HepG2 (cell line): Measurements from ENCODE around the gene CRLF1. TPM values are rescaled to one million over a fixed set of nuclear protein-coding genes. Genes with fewer than 3 reads are reported as not detected.

Experiments
- CREM ChIP-seq, 2 experiments: sonication (generic) in 1 of 2; formaldehyde crosslinking in 1 of 2; IDR thresholded peaks; 2 replicates each; pipeline versions ENCODE4 v1.4.0 to v1.6.1; 2016 to 2020; ENCODE audit warnings: antibody characterized with exemption in 1 of 2, mild to moderate bottlenecking in 1 of 2, missing genetic modification reagents in 1 of 2
- HHEX ChIP-seq: IDR thresholded peaks from 2 replicates; pipeline ENCODE4 v1.6.1; 2016; ENCODE audit warnings: control low read depth
- HMGXB3 ChIP-seq: sonication (generic); formaldehyde crosslinking; IDR thresholded peaks from 2 replicates; pipeline ENCODE4 v1.4.0; 2020; ENCODE audit warnings: missing genetic modification reagents, borderline replicate concordance
- MTF2 ChIP-seq: sonication (generic); formaldehyde crosslinking; IDR thresholded peaks from 2 replicates; pipeline ENCODE4 v1.5.0; 2020; ENCODE audit warnings: missing genetic modification reagents, borderline replicate concordance
- ZBTB40 ChIP-seq, 2 experiments: fragments of 450-650 bp in 1 of 2; sonication (generic) in 1 of 2; formaldehyde crosslinking in 1 of 2; IDR thresholded peaks; 2 replicates each; pipeline versions ENCODE4 v1.6.1 to v1.8.0; 2016 to 2022; ENCODE audit warnings: antibody characterized with exemption in 1 of 2, mild to moderate bottlenecking in 1 of 2, missing genetic modification reagents in 1 of 2
- ZHX2 ChIP-seq, 2 experiments: sonication (generic) in 1 of 2; formaldehyde crosslinking in 1 of 2; IDR thresholded peaks; 2 replicates each; pipeline versions ENCODE4 v1.6.1 to v1.9.0; 2014 to 2022; ENCODE audit warnings: antibody characterized with exemption in 1 of 2, borderline replicate concordance in 1 of 2, inconsistent platforms in 1 of 2, low read depth in 1 of 2, missing genetic modification reagents in 1 of 2
- ZNF639 ChIP-seq: conservative IDR thresholded peaks from 2 replicates; pipeline ENCODE4 v1.6.1; 2018; ENCODE audit warnings: missing genetic modification reagents
- polyA plus RNA-seq, 8 experiments: library from polyadenylated mRNA; depleted of rRNA in 3 of 8; stranded (reverse) in 7 of 8; unstranded in 1 of 8; fragments of >200 nt; fragmentation: Illumina TruSeq in 4 of 8; extraction: Trizol in 4 of 8; gene quantifications; 2 replicates each; pipeline versions ENCODE4 v1.2.1 to v1.2.3, GENCODE V29; 2011 to 2016; ENCODE audit warnings: low read depth in 4 of 8, missing spikeins in 1 of 8, mixed read lengths in 1 of 8; ENCODE audit not compliant: insufficient read depth in 1 of 8
- total RNA-seq, 5 experiments: library from RNA; depleted of rRNA; stranded (reverse); fragments of >200 nt; fragmentation: Illumina TruSeq; extraction: Trizol; gene quantifications; 2 replicates each; pipeline ENCODE4 v1.2.3, GENCODE V29; 2016; ENCODE audit warnings: low read depth in 1 of 5

The CRLF1 gene
- total and polyA plus RNA-seq, 2 of the 13 experiments (the other 11 are each of a cell fraction or from before 2014, with no cell fraction given): 217 to 296 TPM

DNA sequence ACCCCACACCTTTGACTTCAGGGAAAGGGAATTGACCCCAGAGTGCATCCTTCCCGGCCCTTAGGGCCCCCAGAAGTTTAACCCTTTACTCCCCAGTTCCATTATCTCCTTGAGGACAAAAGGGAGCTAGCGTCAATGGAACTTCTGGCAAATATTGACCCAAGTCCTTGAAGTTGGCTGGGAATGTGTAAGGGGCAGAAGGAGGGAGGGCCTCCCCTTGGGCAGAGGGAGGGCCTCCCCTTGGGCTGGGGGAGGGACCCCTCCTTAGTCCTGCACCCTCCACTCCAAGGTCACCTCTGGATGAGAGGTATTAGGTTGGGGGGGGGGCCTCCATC, 3.1 kb upstream of the CRLF1 start (continued):
- no peak for TF ChIP-seq ZBTB40 (IDR thresholded peaks at IDR 0.05)
- no peak for TF ChIP-seq ZBTB40 (CRISPR knock-in tag; IDR thresholded peaks at IDR 0.05)
- no peak for TF ChIP-seq HMGXB3 (CRISPR knock-in tag)
- TF ChIP-seq ZNF639 (CRISPR knock-in tag): no peak
- TF ChIP-seq CREM (IDR thresholded peaks at IDR 0.05): peak; percentile 48; the same call in 1 of the 2 replicates
- no peak for TF ChIP-seq CREM (CRISPR knock-in tag; IDR thresholded peaks at IDR 0.05)
- 0 out of 2 replicates have a peak, but pooled peaks have one; percentile 22 for TF ChIP-seq HHEX (CRISPR knock-in tag)
- TF ChIP-seq MTF2 (CRISPR knock-in tag): no peak
- TF ChIP-seq ZHX2 (IDR thresholded peaks at IDR 0.05; ENCODE audit: low read depth): no peak
- no peak for TF ChIP-seq ZHX2 (CRISPR knock-in tag; IDR thresholded peaks at IDR 0.05; ENCODE audit: borderline replicate concordance)
